K562 (cell line): Measurements from ENCODE around the gene IGSF3. TPM values are rescaled to one million over a fixed set of nuclear protein-coding genes. Genes with fewer than 3 reads are reported as not detected.

ENCODE experiments used
- BHLHE40 ChIP-seq: IDR thresholded peaks from 2 replicates; pipeline ENCODE4 v1.6.1; 2011; ENCODE audit warnings: low read length, improper control_type of control experiment
- CCAR2 ChIP-seq: fragments of 200-400 bp; formaldehyde crosslinking; IDR thresholded peaks from 2 replicates; pipeline ENCODE4 v1.6.1; 2017; ENCODE audit warnings: mild to moderate bottlenecking, low read depth, low read length
- CREB1 ChIP-seq, 2 experiments: sonication (generic) in 1 of 2; formaldehyde crosslinking in 1 of 2; IDR thresholded peaks; 2 replicates each; pipeline versions ENCODE4 v1.6.1 to v1.8.0; 2012 to 2022; ENCODE audit warnings: inconsistent platforms in 1 of 2, mild to moderate bottlenecking in 1 of 2, missing genetic modification reagents in 1 of 2, moderate library complexity in 1 of 2
- CTBP1 ChIP-seq: fragments of 450-650 bp; IDR thresholded peaks from 2 replicates; pipeline ENCODE4 v1.6.1; 2016; ENCODE audit warnings: borderline replicate concordance
- E2F6 ChIP-seq, 2 experiments: IDR thresholded peaks; 2 replicates each; pipeline ENCODE4 v1.6.1; 2011; ENCODE audit warnings: borderline replicate concordance in 1 of 2, control low read depth in 1 of 2, low read depth in 1 of 2, low read length in 1 of 2, mild to moderate bottlenecking in 1 of 2, mixed read lengths in 1 of 2, moderate library complexity in 1 of 2; ENCODE audit not compliant: insufficient read depth in 1 of 2, insufficient read length in 1 of 2, poor library complexity in 1 of 2, severe bottlenecking in 1 of 2; ENCODE audit errors: extremely low read depth in 1 of 2
- ETS1 ChIP-seq: conservative IDR thresholded peaks from 2 replicates; pipeline ENCODE4 v1.6.1; 2011; ENCODE audit warnings: low read depth, mild to moderate bottlenecking, low read length; ENCODE audit not compliant: control insufficient read depth
- GTF2F1 ChIP-seq: IDR thresholded peaks from 2 replicates; pipeline ENCODE4 v1.6.1; 2011; ENCODE audit warnings: low read depth, low read length, improper control_type of control experiment
- HDAC2 ChIP-seq: fragments of 450-650 bp; IDR thresholded peaks from 2 replicates; pipeline ENCODE4 v1.6.1; 2016; ENCODE audit warnings: mild to moderate bottlenecking
- HNRNPLL ChIP-seq: fragments of 200-400 bp; formaldehyde crosslinking; IDR thresholded peaks from 2 replicates; pipeline ENCODE4 v1.6.1; 2017; ENCODE audit warnings: low read length, low read depth, mild to moderate bottlenecking; ENCODE audit not compliant: poor library complexity, severe bottlenecking
- L3MBTL2 ChIP-seq: fragments of 450-650 bp; IDR thresholded peaks from 2 replicates; pipeline ENCODE4 v1.6.1; 2016; ENCODE audit warnings: mild to moderate bottlenecking, moderate library complexity
- MAZ ChIP-seq, 2 experiments: fragments of 450-650 bp in 1 of 2; sonication (generic) in 1 of 2; formaldehyde crosslinking; IDR thresholded peaks in 1 of 2; conservative IDR thresholded peaks in 1 of 2; 2 replicates each; pipeline versions ENCODE4 v1.4.0 to v1.5.0; 2020; ENCODE audit warnings: mild to moderate bottlenecking in 1 of 2, missing genetic modification reagents in 1 of 2
- NFIC ChIP-seq: fragments of 450-650 bp; IDR thresholded peaks from 2 replicates; pipeline ENCODE4 v1.6.1; 2017; ENCODE audit warnings: mild to moderate bottlenecking, inconsistent platforms
- NONO ChIP-seq, 2 experiments: fragments of 200-400 bp in 1 of 2; fragments of 450-650 bp in 1 of 2; formaldehyde crosslinking in 1 of 2; IDR thresholded peaks; 2 replicates each; pipeline ENCODE4 v1.6.1; 2017; ENCODE audit warnings: low read depth in 2 of 2, mild to moderate bottlenecking in 2 of 2, moderate library complexity in 2 of 2, low read length in 1 of 2
- NR2C2 ChIP-seq, 2 experiments: fragments of 200-800 bp in 1 of 2; sonication (Bioruptor generic) in 1 of 2; sonication (generic) in 1 of 2; formaldehyde crosslinking in 1 of 2; IDR thresholded peaks; 2 replicates each; pipeline versions ENCODE4 v1.6.1 to v1.8.0; 2016 to 2022; ENCODE audit warnings: mild to moderate bottlenecking in 1 of 2, missing compliant biosample characterization in 1 of 2, missing genetic modification characterization in 1 of 2, missing genetic modification reagents in 1 of 2
- PML ChIP-seq: IDR thresholded peaks from 2 replicates; pipeline ENCODE4 v1.6.1; 2012; ENCODE audit warnings: low read length, inconsistent platforms
- RB1 ChIP-seq: fragments of 450-650 bp; IDR thresholded peaks from 2 replicates; pipeline ENCODE4 v1.6.1; 2017; ENCODE audit warnings: low read depth, mild to moderate bottlenecking
- UBTF ChIP-seq, 2 experiments: IDR thresholded peaks; 2 replicates each; pipeline ENCODE4 v1.6.1; 2012; ENCODE audit warnings: improper control_type of control experiment in 2 of 2, low read depth in 2 of 2, low read length in 2 of 2, borderline replicate concordance in 1 of 2
- ZFP36 ChIP-seq: fragments of 150-350 bp; IDR thresholded peaks from 2 replicates; pipeline ENCODE4 v1.6.1; 2018; ENCODE audit warnings: low read length, low read depth; ENCODE audit not compliant: partially characterized antibody
- ZFX ChIP-seq: sonication (generic); formaldehyde crosslinking; IDR thresholded peaks from 2 replicates; pipeline ENCODE4 v1.8.0; 2022; ENCODE audit warnings: mild to moderate bottlenecking, missing genetic modification reagents, moderate library complexity
- polyA plus RNA-seq, 8 experiments: library from polyadenylated mRNA; depleted of rRNA in 4 of 8; stranded (reverse) in 5 of 8; unstranded in 3 of 8; fragments of >200 nt; fragmentation: Nextera tagmentation in 2 of 8; fragmentation: Illumina TruSeq in 1 of 8; extraction: Ambion mirVana in 2 of 8; extraction: Trizol in 1 of 8; gene quantifications; 2 replicates each; pipeline versions ENCODE4 v1.2.1 to v1.2.3, GENCODE V29; 2011 to 2014; ENCODE audit warnings: inconsistent platforms in 1 of 8, missing spikeins in 1 of 8
- total RNA-seq, 7 experiments: library from RNA; depleted of rRNA in 6 of 7; stranded (reverse); fragments of >200 nt in 6 of 7; fragmentation: Illumina TruSeq in 2 of 7; extraction: Trizol in 2 of 7; gene quantifications; 2 replicates each; pipeline versions ENCODE4 v1.2.1 to v1.2.3, GENCODE V29; 2011 to 2021; ENCODE audit warnings: low replicate concordance in 1 of 7

Gene IGSF3
- total and polyA plus RNA-seq, 9 of the 15 experiments (the other 6 are each of a cell fraction or from before 2014, with no cell fraction given), result 1.1 to 15.0 (median 8.3) TPM

- peak; percentile 78 to 98; a peak in 3 of 4 replicates for TF ChIP-seq UBTF (IDR thresholded peaks at IDR 0.05; ENCODE audit: borderline replicate concordance in 1 of 2, low read depth in 2 of 2, low read length in 2 of 2)
- peak in 1 of 2 experiments; percentile 79; a peak in 3 of 4 replicates for TF ChIP-seq MAZ (CRISPR knock-in tag; conservative IDR thresholded peaks at IDR 0.05 in 1 of 2, IDR thresholded peaks at IDR 0.05 in 1 of 2)
- peak; percentile 62 to 85 for TF ChIP-seq E2F6 (IDR thresholded peaks at IDR 0.05; ENCODE audit: borderline replicate concordance in 1 of 2, extremely low read depth in 1 of 2, insufficient read depth in 1 of 2, insufficient read length in 1 of 2, low read depth in 1 of 2, low read length in 1 of 2, poor library complexity in 1 of 2, severe bottlenecking in 1 of 2)
- TF ChIP-seq NFIC, result peak; percentile 5; the same call in 1 of the 2 replicates
- peak; percentile 82 for TF ChIP-seq RB1
- no peak for TF ChIP-seq HDAC2
- no peak for TF ChIP-seq CCAR2
- peak; percentile 61 for TF ChIP-seq ZFX
- peak; percentile 69 for TF ChIP-seq L3MBTL2
- TF ChIP-seq NONO (IDR thresholded peaks at IDR 0.05; ENCODE audit: low read depth in 2 of 2, low read length in 1 of 2), result peak in 1 of 2 experiments; percentile 37; a peak in 1 of 4 replicates
- TF ChIP-seq CTBP1, result peak; percentile 91
- peak; percentile 51 for TF ChIP-seq HNRNPLL
- TF ChIP-seq PML, result no peak
- no peak for TF ChIP-seq GTF2F1
- TF ChIP-seq BHLHE40, result peak; percentile 52
- 0 out of 2 replicates have a peak, but pooled peaks have one; percentile 37 for TF ChIP-seq ETS1
- TF ChIP-seq ZFP36, result peak; percentile 57
- TF ChIP-seq CREB1 (IDR thresholded peaks at IDR 0.05), result no peak
- no peak for TF ChIP-seq CREB1 (CRISPR knock-in tag; IDR thresholded peaks at IDR 0.05)
- no peak for TF ChIP-seq NR2C2 (CRISPR knock-in tag; IDR thresholded peaks at IDR 0.05)
- TF ChIP-seq NR2C2 (tag; IDR thresholded peaks at IDR 0.05), result no peak
- TF ChIP-seq, all 486 proteins: peak for 34
These were observed at the start of gene IGSF3 (continued) for GRCh38 chr1:116667575-116668105.
